ENCODE measurements around the gene CEACAM6. TPM values are rescaled to one million over a fixed set of nuclear protein-coding genes. Genes with fewer than 3 reads are reported as not detected.

The CEACAM6 gene
- total RNA-seq, 1 experiment from 2014 or later, result not detected

- DNase-seq (ENCODE audit: low read depth), result no peak
These were observed 41.0 kb downstream of the CEACAM6 start, which contains the start of gene CEACAM3 for GRCh38 chr19:41796362-41796761. CEACAM3 (plus strand) TSS chr19:41796587; CDS start chr19:41796678, 91 bp downstream.

- no peak for DNase-seq (ENCODE audit: low read depth)
These were observed 41.6 kb downstream of the CEACAM6 start for GRCh38 chr19:41796901-41797300.

GRCh38 chr19:41799444-41800000 is 44.2 kb downstream of the CEACAM6 start:
- DNase-seq (ENCODE audit: low read depth), result no peak

- DNase-seq (ENCODE audit: low read depth), result no peak
These were observed 45.7 kb downstream of the CEACAM6 start for GRCh38 chr19:41801031-41801430.

GRCh38 chr19:41801792-41802211 is 46.5 kb downstream of the CEACAM6 start:
- DNase-seq (ENCODE audit: low read depth), result peak; percentile 10

- DNase-seq (ENCODE audit: low read depth), result no peak
These were observed 47.4 kb downstream of the CEACAM6 start for GRCh38 chr19:41802770-41803169.

GRCh38 chr19:41804336-41804735 is 49.0 kb downstream of the CEACAM6 start:
- no peak for DNase-seq (ENCODE audit: low read depth)

GRCh38 chr19:41807176-41807575 is 51.8 kb downstream of the CEACAM6 start:
- no peak for DNase-seq (ENCODE audit: low read depth)

- DNase-seq (ENCODE audit: low read depth), result no peak
These were observed 53.6 kb downstream of the CEACAM6 start for GRCh38 chr19:41808663-41809566.

- DNase-seq (ENCODE audit: low read depth), result no peak
These were observed 55.0 kb downstream of the CEACAM6 start for GRCh38 chr19:41810301-41810700.

- DNase-seq (ENCODE audit: low read depth), result no peak
These were observed 55.7 kb downstream of the CEACAM6 start for GRCh38 chr19:41811036-41811435.

GRCh38 chr19:41811981-41812380 is 56.7 kb downstream of the CEACAM6 start:
- no peak for DNase-seq (ENCODE audit: low read depth)

GRCh38 chr19:41813911-41814310 is 58.6 kb downstream of the CEACAM6 start:
- no peak for DNase-seq (ENCODE audit: low read depth)

GRCh38 chr19:41815301-41815700 is 60.0 kb downstream of the CEACAM6 start:
- no peak for DNase-seq (ENCODE audit: low read depth)

GRCh38 chr19:41816761-41817160 is 61.4 kb downstream of the CEACAM6 start:
- DNase-seq (ENCODE audit: low read depth), result no peak

- DNase-seq (ENCODE audit: low read depth), result peak; percentile 21
These were observed 65.8 kb downstream of the CEACAM6 start for GRCh38 chr19:41821003-41821735.

Other genes starting within 250 kb of the CEACAM6 start
- gene CEACAM21, start 179.4 kb upstream of the CEACAM6 start, total RNA-seq (2014; rRNA removed; shearing (Covaris generic)), result not detected in 2 replicates
- not detected in 2 replicates for gene CEACAM4, start 128.5 kb upstream of the CEACAM6 start, total RNA-seq (2014; rRNA removed; shearing (Covaris generic))
- not detected in 2 replicates for gene CEACAM7, start 67.3 kb upstream of the CEACAM6 start, total RNA-seq (2014; rRNA removed; shearing (Covaris generic))
- not detected in 2 replicates for gene CEACAM5, start 46.9 kb upstream of the CEACAM6 start, total RNA-seq (2014; rRNA removed; shearing (Covaris generic))
- not detected in 2 replicates for gene CEACAM3, start 41.1 kb downstream of the CEACAM6 start, total RNA-seq (2014; rRNA removed; shearing (Covaris generic))
- not detected in 2 replicates for gene LYPD4, start 89.2 kb downstream of the CEACAM6 start, total RNA-seq (2014; rRNA removed; shearing (Covaris generic))
- gene DMRTC2, start 89.5 kb downstream of the CEACAM6 start, total RNA-seq (2014; rRNA removed; shearing (Covaris generic)), result not detected in 2 replicates
- 1,675 and 2,627 TPM in 2 replicates for gene RPS19, start 104.7 kb downstream of the CEACAM6 start, total RNA-seq (2014; rRNA removed; shearing (Covaris generic))
- not detected in 2 replicates for gene CD79A, start 121.7 kb downstream of the CEACAM6 start, total RNA-seq (2014; rRNA removed; shearing (Covaris generic))
- gene ARHGEF1, start 127.7 kb downstream of the CEACAM6 start, total RNA-seq (2014; rRNA removed; shearing (Covaris generic)), result 23.4 and 28.2 TPM in 2 replicates
- not detected in 2 replicates for gene ERFL, start 172.9 kb downstream of the CEACAM6 start, total RNA-seq (2014; rRNA removed; shearing (Covaris generic))
- gene RABAC1, start 203.8 kb downstream of the CEACAM6 start, total RNA-seq (2014; rRNA removed; shearing (Covaris generic)), result 235 and 336 TPM in 2 replicates
- under 0.01 and 0.10 TPM in 2 replicates for gene ATP1A3, start 238.7 kb downstream of the CEACAM6 start, total RNA-seq (2014; rRNA removed; shearing (Covaris generic))

Data from RPMI7951 (cell line).